Measurements from ENCODE around the gene ALK.

Gene ALK

GRCh38 chr2:29789911-29790485 lies 131.4 kb downstream of the ALK start:
- DNase-seq (ENCODE audit: low read depth), result no peak

- no peak for DNase-seq (ENCODE audit: low read depth)
Measured at GRCh38 chr2:29787473-29788465, 133.6 kb downstream of the ALK start.

GRCh38 chr2:29786361-29786760 lies 135.0 kb downstream of the ALK start:
- DNase-seq (ENCODE audit: low read depth), result no peak

- no peak for DNase-seq (ENCODE audit: low read depth)
Measured at GRCh38 chr2:29783666-29784065, 137.7 kb downstream of the ALK start.

- DNase-seq (ENCODE audit: low read depth), result no peak
Measured at GRCh38 chr2:29782549-29783458, 138.6 kb downstream of the ALK start.

GRCh38 chr2:29782087-29782486 lies 139.3 kb downstream of the ALK start:
- no peak for DNase-seq (ENCODE audit: low read depth)

GRCh38 chr2:29780906-29781305 lies 140.5 kb downstream of the ALK start:
- no peak for DNase-seq (ENCODE audit: low read depth)

GRCh38 chr2:29777161-29777560 lies 144.2 kb downstream of the ALK start:
- DNase-seq (ENCODE audit: low read depth), result no peak

- DNase-seq (ENCODE audit: low read depth), result no peak
Measured at GRCh38 chr2:29776406-29776805, 145.0 kb downstream of the ALK start.

- DNase-seq (ENCODE audit: low read depth), result no peak
Measured at GRCh38 chr2:29775937-29776336, 145.4 kb downstream of the ALK start.

GRCh38 chr2:29774624-29775023 lies 146.8 kb downstream of the ALK start:
- no peak for DNase-seq (ENCODE audit: low read depth)

- no peak for DNase-seq (ENCODE audit: low read depth)
Measured at GRCh38 chr2:29770846-29771245, 150.5 kb downstream of the ALK start.

GRCh38 chr2:29769847-29770246 lies 151.5 kb downstream of the ALK start:
- no peak for DNase-seq (ENCODE audit: low read depth)

GRCh38 chr2:29767606-29768335 lies 153.6 kb downstream of the ALK start:
- no peak for DNase-seq (ENCODE audit: low read depth)

GRCh38 chr2:29766191-29766590 lies 155.2 kb downstream of the ALK start:
- no peak for DNase-seq (ENCODE audit: low read depth)

- no peak for DNase-seq (ENCODE audit: low read depth)
Measured at GRCh38 chr2:29765721-29766120, 155.7 kb downstream of the ALK start.

GRCh38 chr2:29763371-29763770 lies 158.0 kb downstream of the ALK start:
- DNase-seq (ENCODE audit: low read depth), result no peak

- no peak for DNase-seq (ENCODE audit: low read depth)
Measured at GRCh38 chr2:29762239-29762638, 159.1 kb downstream of the ALK start.

GRCh38 chr2:29761278-29761677 lies 160.1 kb downstream of the ALK start:
- DNase-seq (ENCODE audit: low read depth), result no peak

- DNase-seq (ENCODE audit: low read depth), result no peak
Measured at GRCh38 chr2:29760008-29760407, 161.4 kb downstream of the ALK start.

GRCh38 chr2:29759360-29759759 lies 162.0 kb downstream of the ALK start:
- no peak for DNase-seq (ENCODE audit: low read depth)

- DNase-seq (ENCODE audit: low read depth), result no peak
Measured at GRCh38 chr2:29755829-29756228, 165.6 kb downstream of the ALK start.

Data from GM04504 (cell line).